ENCODE results near the gene PAPPA2. TPM values are rescaled to one million over a fixed set of nuclear protein-coding genes. Genes with fewer than 3 reads are reported as not detected.

PAPPA2 gene
- total RNA-seq, 1 experiment from 2014 or later = not detected

GRCh38 chr1:176774224-176774623 is 311.2 kb downstream of the PAPPA2 start:
- Histone ChIP-seq H2AFZ (ENCODE audit: low read length) (no peak overlapping the region), H3K36me3 (ENCODE audit: low read depth, low read length) (no peaks in the 10 kb centered on the region), H3F3A (ENCODE audit: low read length, unreplicated experiment) (no peaks in the 10 kb centered on the region), H4K20me1 (ENCODE audit: low read length) (no peaks in the 10 kb centered on the region), H3K27ac (ENCODE audit: low read length) (no peak overlapping the region), H3K79me2 (ENCODE audit: low read length) (no peaks in the 10 kb centered on the region), H3K4me3 (ENCODE audit: low read length) (no peak overlapping the region), H3K27me3 (ENCODE audit: low read length) (peaks cover 19% of the 10 kb centered on the region), H3K9me3 (ENCODE audit: low read length) (no peaks in the 10 kb centered on the region), H3K9ac (ENCODE audit: low read length) (no peak overlapping the region), H3K9me2 (replicated peaks; ENCODE audit: low read length) (no peaks in the 10 kb centered on the region), H3K4me1 (ENCODE audit: insufficient read depth, low read length) (no peaks in the 10 kb centered on the region), H3K4me2 (ENCODE audit: low read length) (no peak overlapping the region)
- ATAC-seq (no peak), DNase-seq (no peak)
- POLR2A ChIA-PET (ENCODE audit: unreplicated experiment) = no interaction called here
- no TSS peak for BruUV-seq (replicated peaks)
- no peak for TF ChIP-seq EZH2phosphoT487 (IDR thresholded peaks at IDR 0.05; ENCODE audit: borderline replicate concordance, low read length)
- no peak for TF ChIP-seq EZH2 (IDR thresholded peaks at IDR 0.05; ENCODE audit: low read length, unreplicated experiment)
- no peak for TF ChIP-seq CTCF (conservative IDR thresholded peaks at IDR 0.05; ENCODE audit: low read depth, low read length)
- intact Hi-C loops (cut with micrococcal nuclease) = no loop called here
- CTCF ChIA-PET = no interaction called here

DNA sequence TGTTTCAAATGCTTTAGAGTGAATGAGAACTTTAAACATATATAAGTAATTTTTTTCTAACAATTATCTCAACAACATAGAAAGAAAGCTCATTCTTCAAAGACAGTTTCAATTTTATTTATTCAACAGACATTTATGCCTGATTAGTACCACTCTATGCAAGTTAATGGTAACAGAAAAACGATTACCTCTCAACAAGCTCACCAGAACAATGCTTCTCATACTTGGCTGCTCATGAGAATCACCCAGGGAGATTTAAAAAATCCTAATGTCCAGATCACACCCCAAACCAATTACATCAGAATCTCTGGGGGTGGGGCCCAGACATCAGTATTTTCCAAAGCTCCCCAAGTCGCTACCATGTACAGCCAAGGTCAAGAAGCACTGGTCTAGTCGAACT is 312.4 kb downstream of the PAPPA2 start:
- no peak overlapping the region for H3K4me2 ChIP-seq (ENCODE audit: low read length)
- H3K9ac ChIP-seq (ENCODE audit: low read length) = no peak overlapping the region
- no peaks in the 10 kb centered on the region for H3K36me3 ChIP-seq (ENCODE audit: low read depth, low read length)
- BruUV-seq (replicated peaks) = no TSS peak
- H3K4me3 ChIP-seq (ENCODE audit: low read length) = no peak overlapping the region
- DNase-seq (no peak), ATAC-seq (no peak)
- H3K9me3 ChIP-seq (ENCODE audit: low read length) = no peaks in the 10 kb centered on the region
- intact Hi-C loops (cut with micrococcal nuclease) = no loop called here
- no peaks in the 10 kb centered on the region for H4K20me1 ChIP-seq (ENCODE audit: low read length)
- no peaks in the 10 kb centered on the region for H3K79me2 ChIP-seq (ENCODE audit: low read length)
- no peak for TF ChIP-seq EZH2 (IDR thresholded peaks at IDR 0.05; ENCODE audit: low read length, unreplicated experiment)
- TF ChIP-seq EZH2phosphoT487 (IDR thresholded peaks at IDR 0.05; ENCODE audit: borderline replicate concordance, low read length) = no peak
- no peak for TF ChIP-seq CTCF (conservative IDR thresholded peaks at IDR 0.05; ENCODE audit: low read depth, low read length)
- peaks cover 7% of the 10 kb centered on the region; the same call in 1 of the 2 replicates for H3K27me3 ChIP-seq (ENCODE audit: low read length)
- no peak overlapping the region for H2AFZ ChIP-seq (ENCODE audit: low read length)
- no peak overlapping the region for H3K27ac ChIP-seq (ENCODE audit: low read length)
- H3K9me2 ChIP-seq (replicated peaks; ENCODE audit: low read length) = no peaks in the 10 kb centered on the region
- H3K4me1 ChIP-seq (ENCODE audit: insufficient read depth, low read length) = no peaks in the 10 kb centered on the region
- POLR2A ChIA-PET (ENCODE audit: unreplicated experiment) = no interaction called here
- CTCF ChIA-PET = no interaction called here
- H3F3A ChIP-seq (ENCODE audit: low read length, unreplicated experiment) = no peaks in the 10 kb centered on the region

- H3K27me3 ChIP-seq (ENCODE audit: low read length) = peaks cover 2% of the 10 kb centered on the region; the same call in 1 of the 2 replicates
- no peak overlapping the region for H3K9ac ChIP-seq (ENCODE audit: low read length)
- H4K20me1 ChIP-seq (ENCODE audit: low read length) = no peaks in the 10 kb centered on the region
- no peaks in the 10 kb centered on the region for H3K9me2 ChIP-seq (replicated peaks; ENCODE audit: low read length)
- no peaks in the 10 kb centered on the region for H3K79me2 ChIP-seq (ENCODE audit: low read length)
- H3F3A ChIP-seq (ENCODE audit: low read length, unreplicated experiment) = no peaks in the 10 kb centered on the region
- H3K4me2 ChIP-seq (ENCODE audit: low read length) = no peak overlapping the region
- no peaks in the 10 kb centered on the region for H3K9me3 ChIP-seq (ENCODE audit: low read length)
- H3K27ac ChIP-seq (ENCODE audit: low read length) = no peak overlapping the region
- no TSS peak for BruUV-seq (replicated peaks)
- ATAC-seq = no peak
- no peak for TF ChIP-seq CTCF (conservative IDR thresholded peaks at IDR 0.05; ENCODE audit: low read depth, low read length)
- no peak for TF ChIP-seq EZH2 (IDR thresholded peaks at IDR 0.05; ENCODE audit: low read length, unreplicated experiment)
- no peak for TF ChIP-seq EZH2phosphoT487 (IDR thresholded peaks at IDR 0.05; ENCODE audit: borderline replicate concordance, low read length)
- H3K36me3 ChIP-seq (ENCODE audit: low read depth, low read length) = no peaks in the 10 kb centered on the region
- ChIA-PET CTCF (no interaction called here), POLR2A (ENCODE audit: unreplicated experiment) (no interaction called here)
- no peak overlapping the region for H3K4me3 ChIP-seq (ENCODE audit: low read length)
- H2AFZ ChIP-seq (ENCODE audit: low read length) = no peak overlapping the region
- no peaks in the 10 kb centered on the region for H3K4me1 ChIP-seq (ENCODE audit: insufficient read depth, low read length)
- intact Hi-C loops (cut with micrococcal nuclease) = no loop called here
- DNase-seq = no peak
Measured at GRCh38 chr1:176775996-176776395, 313.0 kb downstream of the PAPPA2 start.
